ENCODE data around the gene FGD4. TPM values are rescaled to one million over a fixed set of nuclear protein-coding genes. Genes with fewer than 3 reads are reported as not detected.

The FGD4 gene
- total RNA-seq, 6 donors from 2014 or later, result 44.0 to 78.6 (median 55.5) TPM

GRCh38 chr12:32611986-32612385, 212.6 kb downstream of the FGD4 start:
- DNase-seq, result peak in 1 of 2 donors; percentile 54
- 93 to 100% methylated on average over 6 to 11 of the region's 11 CpGs for WGBS, 2 donors
- Histone ChIP-seq H3K36me3 (peaks cover 14 to 87% (median 27%) of the 10 kb centered on the region in 4 donors), H3K9me3 (no peaks in the 10 kb centered on the region), H3K4me3 (no peak overlapping the region), H3K27me3 (no peaks in the 10 kb centered on the region), H3K27ac (peak overlapping the region in 1 of 4 donors; percentile 35), H3K4me1 (no peaks in the 10 kb centered on the region)
- no peak for ATAC-seq (ENCODE audit: low FRiP score in 2 of 2)
- TF ChIP-seq EP300 (IDR thresholded peaks at IDR 0.05) (no peak), POLR2AphosphoS5 (IDR thresholded peaks at IDR 0.05) (no peak), CTCF (IDR thresholded peaks at IDR 0.05) (no peak), POLR2A (IDR thresholded peaks at IDR 0.05) (no peak)

GRCh38 chr12:32612658-32613614, 213.6 kb downstream of the FGD4 start:
- no peak overlapping the region for H3K4me3 ChIP-seq
- H3K36me3 ChIP-seq, result peaks cover 14 to 79% (median 24%) of the 10 kb centered on the region in 4 donors
- H3K27ac ChIP-seq, result peak overlapping the region in 1 of 4 donors; percentile 35
- H3K9me3 ChIP-seq, result no peaks in the 10 kb centered on the region
- no peaks in the 10 kb centered on the region for H3K27me3 ChIP-seq
- no peaks in the 10 kb centered on the region for H3K4me1 ChIP-seq
- WGBS, 2 donors, result 73 to 80% methylated on average over 3 of the region's 3 CpGs
- DNase-seq (no peak), ATAC-seq (ENCODE audit: low FRiP score in 2 of 2) (no peak)
- no peak for TF ChIP-seq EP300 (IDR thresholded peaks at IDR 0.05)
- no peak for TF ChIP-seq CTCF (IDR thresholded peaks at IDR 0.05)
- no peak for TF ChIP-seq POLR2AphosphoS5 (IDR thresholded peaks at IDR 0.05)

- ATAC-seq (ENCODE audit: low FRiP score in 2 of 2), result no peak
- WGBS, 2 donors, result 76 to 84% methylated on average over 6 of the region's 6 CpGs
Measured at GRCh38 chr12:32615441-32615840, 216.1 kb downstream of the FGD4 start.

GRCh38 chr12:32617534-32617933, 218.2 kb downstream of the FGD4 start:
- 84 to 88% methylated on average over 4 of the region's 4 CpGs for WGBS, 2 donors
- TF ChIP-seq EP300 (IDR thresholded peaks at IDR 0.05) (no peak), CTCF (IDR thresholded peaks at IDR 0.05) (no peak), POLR2A (IDR thresholded peaks at IDR 0.05) (no peak), POLR2AphosphoS5 (IDR thresholded peaks at IDR 0.05) (no peak)
- H3K4me3 ChIP-seq, result no peak overlapping the region
- DNase-seq (no peak), ATAC-seq (ENCODE audit: low FRiP score in 2 of 2) (no peak)
- H3K27ac ChIP-seq, result no peak overlapping the region
- no peaks in the 10 kb centered on the region for H3K4me1 ChIP-seq
- peaks cover 10 to 67% (median 21%) of the 10 kb centered on the region in 4 donors for H3K36me3 ChIP-seq
- H3K9me3 ChIP-seq, result no peaks in the 10 kb centered on the region
- no peaks in the 10 kb centered on the region for H3K27me3 ChIP-seq

More at GRCh38 chr12:32615441-32615840, 216.1 kb downstream of the FGD4 start:
- TF ChIP-seq POLR2A (IDR thresholded peaks at IDR 0.05) (no peak), POLR2AphosphoS5 (IDR thresholded peaks at IDR 0.05) (no peak), EP300 (IDR thresholded peaks at IDR 0.05) (no peak), CTCF (IDR thresholded peaks at IDR 0.05) (no peak)
- DNase-seq, result no peak
- no peaks in the 10 kb centered on the region for H3K9me3 ChIP-seq
- H3K27me3 ChIP-seq, result no peaks in the 10 kb centered on the region
- H3K36me3 ChIP-seq, result peaks cover 20 to 72% (median 26%) of the 10 kb centered on the region in 4 donors
- H3K4me3 ChIP-seq, result no peak overlapping the region
- H3K27ac ChIP-seq, result no peak overlapping the region
- no peaks in the 10 kb centered on the region for H3K4me1 ChIP-seq
